Activated CD4-positive, CD25-positive, alpha-beta regulatory T cell treated with anti-CD3 and anti-CD28 coated beads, Interleukin-2, amount 50 U/mL, for 72 hours (primary cell): ENCODE results near the gene CYLC2.

ENCODE experiments used
- DNase-seq: peaks from one replicate; pipeline ENCODE4 v3.0.0; 2021

CYLC2 gene

GRCh38 chr9:102995033-102995432 lies at the start of gene CYLC2:
CYLC2 (plus strand) TSS chr9:102995333; CDS start chr9:102995381, 48 bp downstream.
- no peak for DNase-seq

- DNase-seq: no peak
Measured at GRCh38 chr9:102950346-102950745, 44.8 kb upstream of the CYLC2 start.

- no peak for DNase-seq
Measured at GRCh38 chr9:102966999-102967398, 28.1 kb upstream of the CYLC2 start.

- no peak for DNase-seq
Measured at GRCh38 chr9:102967979-102968378, 27.2 kb upstream of the CYLC2 start.

- DNase-seq: no peak
Measured at GRCh38 chr9:102972780-102973179, 22.4 kb upstream of the CYLC2 start.

- DNase-seq: no peak
Measured at GRCh38 chr9:102974530-102974929, 20.6 kb upstream of the CYLC2 start.

- no peak for DNase-seq
Measured at GRCh38 chr9:102975251-102975650, 19.9 kb upstream of the CYLC2 start.

- DNase-seq: no peak
Measured at GRCh38 chr9:102985162-102985895, 9.8 kb upstream of the CYLC2 start.

GRCh38 chr9:102986425-102986824 lies 8.7 kb upstream of the CYLC2 start:
- no peak for DNase-seq

- no peak for DNase-seq
Measured at GRCh38 chr9:103003689-103004088, 8.6 kb downstream of the CYLC2 start.

GRCh38 chr9:103014242-103014641 lies 19.1 kb downstream of the CYLC2 start:
- DNase-seq: no peak

GRCh38 chr9:103025796-103026195 lies 30.7 kb downstream of the CYLC2 start:
- no peak for DNase-seq

GRCh38 chr9:103037508-103038477 lies 42.7 kb downstream of the CYLC2 start:
- no peak for DNase-seq

GRCh38 chr9:103041961-103042360 lies 46.8 kb downstream of the CYLC2 start:
- DNase-seq: no peak
